Fibroblast of lung (primary cell): ENCODE measurements around the gene SLC15A1. TPM values are rescaled to one million over a fixed set of nuclear protein-coding genes. Genes with fewer than 3 reads are reported as not detected.

ENCODE experiments used
- DNase-seq, 2 donors: peaks; one replicate each; pipeline versions ENCODE4 v3.0.0 to v3.0.0-alpha.2; 2010; ENCODE audit warnings: low read depth in 2 of 2
- H2AFZ ChIP-seq: 2 replicates; pipeline ENCODE4 v1.5.1; 2012; ENCODE audit warnings: low read length, control low read depth, inconsistent platforms
- H3K27ac ChIP-seq: 2 replicates; pipeline ENCODE4 v1.5.1; 2011; ENCODE audit warnings: low read length, control low read depth; ENCODE audit not compliant: insufficient read depth
- H3K27me3 ChIP-seq: 2 replicates; pipeline ENCODE4 v1.5.1; 2011; ENCODE audit warnings: mild to moderate bottlenecking, low read length; ENCODE audit not compliant: control insufficient read depth, insufficient read depth
- H3K36me3 ChIP-seq: 2 replicates; pipeline ENCODE4 v1.5.1; 2011; ENCODE audit warnings: low read length; ENCODE audit not compliant: control insufficient read depth, insufficient read depth
- H3K4me1 ChIP-seq: 2 replicates; pipeline ENCODE4 v1.5.1; 2011; ENCODE audit warnings: low read length; ENCODE audit not compliant: control insufficient read depth, insufficient read depth; ENCODE audit errors: extremely low read depth
- H3K4me2 ChIP-seq: 2 replicates; pipeline ENCODE4 v1.5.1; 2011; ENCODE audit warnings: low read length, control low read depth; ENCODE audit not compliant: insufficient read depth; ENCODE audit errors: extremely low read depth
- H3K4me3 ChIP-seq, 4 experiments: fragments of 200-600 bp in 1 of 4; sonication (generic) in 1 of 4; replicated peaks in 1 of 4; 2 replicates each; pipeline ENCODE4 v1.5.1; 2011 to 2016; ENCODE audit warnings: low read length in 4 of 4, low read depth in 3 of 4, mild to moderate bottlenecking in 3 of 4, control low read depth in 2 of 4, inconsistent platforms in 1 of 4, mixed read lengths in 1 of 4; ENCODE audit not compliant: insufficient read depth in 1 of 4; ENCODE audit errors: control extremely low read depth in 1 of 4
- H3K79me2 ChIP-seq: 2 replicates; pipeline ENCODE4 v1.5.1; 2012; ENCODE audit warnings: mild to moderate bottlenecking, low read length, inconsistent platforms; ENCODE audit not compliant: control insufficient read depth, insufficient read depth
- H3K9ac ChIP-seq: 2 replicates; pipeline ENCODE4 v1.5.1; 2011; ENCODE audit warnings: mild to moderate bottlenecking, low read length, control low read depth; ENCODE audit not compliant: insufficient read depth
- H3K9me3 ChIP-seq: 2 replicates; pipeline ENCODE4 v1.5.1; 2012; ENCODE audit warnings: low read depth, low read length; ENCODE audit not compliant: control insufficient read depth, insufficient read depth
- H4K20me1 ChIP-seq: 2 replicates; pipeline ENCODE4 v1.5.1; 2011; ENCODE audit warnings: low read length; ENCODE audit not compliant: control insufficient read depth, insufficient read depth; ENCODE audit errors: extremely low read depth
- EZH2 ChIP-seq: IDR thresholded peaks from 2 replicates; pipeline ENCODE4 v1.5.1; 2012; ENCODE audit warnings: low read length, control low read depth, mild to moderate bottlenecking; ENCODE audit errors: missing control alignments
- polyA plus RNA-seq, 2 donors: library from polyadenylated mRNA; depleted of rRNA in 1 of 2; stranded (reverse) in 1 of 2; unstranded in 1 of 2; fragments of >200 nt; gene quantifications; 2 replicates each; pipeline ENCODE4 v1.2.1, GENCODE V29; 2011 to 2012; ENCODE audit warnings: missing spikeins in 1 of 2
- total RNA-seq: library from RNA; depleted of rRNA; stranded (reverse); fragments of >200 nt; gene quantifications from 2 replicates; pipeline ENCODE4 v1.2.1, GENCODE V29; 2014
- TF ChIP-seq, protein P1 (sequence below), 2 donors: IDR thresholded peaks in 1 of 2; conservative IDR thresholded peaks in 1 of 2; 1 replicate in 1 of 2; 2 replicates in 1 of 2; pipeline ENCODE4 v1.5.1; 2011 to 2012; ENCODE audit warnings: low read length in 2 of 2, control low read depth in 1 of 2, inconsistent platforms in 1 of 2, low read depth in 1 of 2, mild to moderate bottlenecking in 1 of 2

The SLC15A1 gene
- total and polyA plus RNA-seq, 2 donors (not counting 1 experiment from before 2014, with no cell fraction given), result not detected

DNA sequence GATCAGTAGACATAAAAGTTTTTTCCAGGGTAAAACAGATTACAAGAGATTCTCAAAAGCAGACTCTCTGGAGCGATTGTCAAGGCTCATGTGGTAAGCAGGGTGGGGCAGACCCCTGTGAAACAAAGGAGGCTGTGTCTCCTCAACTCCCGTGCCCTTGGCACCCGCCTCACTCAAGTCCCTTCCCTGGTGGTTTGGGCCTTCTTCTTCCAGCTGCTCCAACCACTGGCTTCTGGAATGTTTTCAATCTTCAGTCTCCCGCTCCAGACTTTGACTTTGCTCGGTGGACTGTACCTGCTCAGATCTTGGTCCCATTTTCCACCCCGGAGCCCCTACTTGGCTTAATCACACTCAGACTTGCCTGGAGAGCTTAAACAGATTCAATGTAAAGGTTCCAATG lies 100.7 kb downstream of the SLC15A1 start:
- Histone ChIP-seq H3K4me3 (no peak overlapping the region), H3K36me3 (no peaks in the 10 kb centered on the region), H2AFZ (no peak overlapping the region), H3K9ac (no peak overlapping the region), H3K79me2 (no peaks in the 10 kb centered on the region), H3K9me3 (no peaks in the 10 kb centered on the region), H3K27ac (no peak overlapping the region), H3K4me2 (no peak overlapping the region), H3K4me1 (no peaks in the 10 kb centered on the region), H4K20me1 (no peaks in the 10 kb centered on the region), H3K27me3 (no peaks in the 10 kb centered on the region)
- TF ChIP-seq, protein P1, sequence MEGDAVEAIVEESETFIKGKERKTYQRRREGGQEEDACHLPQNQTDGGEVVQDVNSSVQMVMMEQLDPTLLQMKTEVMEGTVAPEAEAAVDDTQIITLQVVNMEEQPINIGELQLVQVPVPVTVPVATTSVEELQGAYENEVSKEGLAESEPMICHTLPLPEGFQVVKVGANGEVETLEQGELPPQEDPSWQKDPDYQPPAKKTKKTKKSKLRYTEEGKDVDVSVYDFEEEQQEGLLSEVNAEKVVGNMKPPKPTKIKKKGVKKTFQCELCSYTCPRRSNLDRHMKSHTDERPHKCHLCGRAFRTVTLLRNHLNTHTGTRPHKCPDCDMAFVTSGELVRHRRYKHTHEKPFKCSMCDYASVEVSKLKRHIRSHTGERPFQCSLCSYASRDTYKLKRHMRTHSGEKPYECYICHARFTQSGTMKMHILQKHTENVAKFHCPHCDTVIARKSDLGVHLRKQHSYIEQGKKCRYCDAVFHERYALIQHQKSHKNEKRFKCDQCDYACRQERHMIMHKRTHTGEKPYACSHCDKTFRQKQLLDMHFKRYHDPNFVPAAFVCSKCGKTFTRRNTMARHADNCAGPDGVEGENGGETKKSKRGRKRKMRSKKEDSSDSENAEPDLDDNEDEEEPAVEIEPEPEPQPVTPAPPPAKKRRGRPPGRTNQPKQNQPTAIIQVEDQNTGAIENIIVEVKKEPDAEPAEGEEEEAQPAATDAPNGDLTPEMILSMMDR (conservative IDR thresholded peaks at IDR 0.05 in 1 of 2, IDR thresholded peaks at IDR 0.05 in 1 of 2; ENCODE audit: low read depth in 1 of 2, low read length in 2 of 2), result no peak
- no peak for TF ChIP-seq EZH2
- DNase-seq, result no peak

DNA sequence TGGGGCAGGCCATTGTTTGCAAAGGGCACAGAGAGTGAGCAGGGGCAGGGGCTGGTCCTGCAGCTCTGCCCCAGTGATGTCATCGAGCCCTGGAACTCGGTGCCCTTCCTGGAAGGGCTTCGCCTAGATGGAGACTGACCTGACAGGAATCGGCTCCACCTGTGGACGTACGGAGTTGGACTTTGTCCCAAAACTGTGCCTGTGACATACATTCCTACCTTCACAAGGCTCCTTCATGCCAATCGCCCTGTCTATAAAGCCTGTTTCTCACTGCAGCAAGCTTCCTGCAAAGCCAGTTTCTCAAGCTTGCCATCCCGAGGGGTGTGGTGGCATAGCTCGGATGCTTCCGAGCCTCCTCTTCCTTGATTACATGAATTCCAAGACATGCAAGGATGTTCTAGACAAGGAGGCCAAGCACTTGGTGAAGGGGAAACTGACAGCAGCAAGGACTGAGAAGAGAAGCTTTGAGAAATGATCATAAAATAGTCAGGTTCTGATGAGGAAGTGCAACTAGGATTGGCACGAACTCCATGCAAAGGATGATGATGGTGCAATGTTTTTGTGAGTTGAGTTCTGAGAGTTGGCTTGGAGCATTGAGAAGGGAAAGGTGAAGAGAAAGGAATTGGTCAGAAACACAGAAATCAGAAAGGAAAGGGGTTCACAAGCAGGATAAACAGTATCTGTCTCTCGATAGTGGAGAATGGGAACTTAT lies 101.9 kb downstream of the SLC15A1 start:
- H3K9ac ChIP-seq, result no peak overlapping the region

DNA sequence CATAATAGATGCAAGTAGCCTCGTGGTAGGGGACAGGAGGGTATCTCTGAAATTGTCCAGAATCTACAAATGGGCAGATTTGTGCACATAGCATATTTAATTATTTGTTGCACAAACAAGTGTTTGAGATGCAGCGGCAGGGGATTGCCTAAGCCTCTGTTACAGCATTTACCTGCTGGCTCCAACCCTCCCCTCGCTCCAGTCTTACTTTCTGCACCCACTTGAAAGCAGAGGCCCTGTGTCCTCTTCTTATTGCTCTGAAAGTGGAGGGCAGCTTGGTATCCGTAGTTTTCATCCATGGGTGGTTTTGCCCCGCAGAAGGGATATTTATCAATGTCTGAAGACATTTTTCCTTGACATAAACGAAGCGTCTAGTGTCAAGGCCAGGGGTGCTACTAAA lies 102.6 kb downstream of the SLC15A1 start:
- Histone ChIP-seq H3K79me2 (no peaks in the 10 kb centered on the region), H3K9me3 (no peaks in the 10 kb centered on the region), H3K27ac (no peak overlapping the region), H3K36me3 (no peaks in the 10 kb centered on the region), H3K27me3 (peaks cover 2% of the 10 kb centered on the region), H4K20me1 (no peaks in the 10 kb centered on the region), H3K4me2 (no peak overlapping the region), H3K9ac (no peak overlapping the region), H3K4me3 (no peak overlapping the region), H3K4me1 (no peaks in the 10 kb centered on the region), H2AFZ (no peak overlapping the region)
- no peak for DNase-seq
- TF ChIP-seq EZH2, result no peak
- TF ChIP-seq, protein P1 (conservative IDR thresholded peaks at IDR 0.05 in 1 of 2, IDR thresholded peaks at IDR 0.05 in 1 of 2; ENCODE audit: low read depth in 1 of 2, low read length in 2 of 2), result no peak

More for the DNA sequence above, 101.9 kb downstream of the SLC15A1 start:
- H3K4me3 ChIP-seq, result no peak overlapping the region
- H2AFZ ChIP-seq, result no peak overlapping the region
- no peaks in the 10 kb centered on the region for H3K36me3 ChIP-seq
- no peak overlapping the region for H3K4me2 ChIP-seq
- no peak for DNase-seq
- H3K27me3 ChIP-seq, result peaks cover 2% of the 10 kb centered on the region
- no peaks in the 10 kb centered on the region for H3K79me2 ChIP-seq
- H3K4me1 ChIP-seq, result no peaks in the 10 kb centered on the region
- no peak overlapping the region for H3K27ac ChIP-seq
- H3K9me3 ChIP-seq, result no peaks in the 10 kb centered on the region
- TF ChIP-seq EZH2, result no peak
- TF ChIP-seq, protein P1 (conservative IDR thresholded peaks at IDR 0.05 in 1 of 2, IDR thresholded peaks at IDR 0.05 in 1 of 2; ENCODE audit: low read depth in 1 of 2, low read length in 2 of 2), result no peak
- no peaks in the 10 kb centered on the region for H4K20me1 ChIP-seq
